Tibial nerve (tissue), 4 donors: ENCODE results near the gene COX4I1.

Source experiments
- EP300 ChIP-seq, 2 donors: sonication (generic); formaldehyde crosslinking; IDR thresholded peaks; one replicate each; pipeline ENCODE4 v1.6.1; 2017; ENCODE audit warnings: antibody characterized with exemption in 2 of 2, mild to moderate bottlenecking in 1 of 2
- POLR2A ChIP-seq, 2 donors: fragments of 450-650 bp; IDR thresholded peaks; one replicate each; pipeline ENCODE4 v1.6.1; 2017; ENCODE audit warnings: antibody characterized with exemption in 2 of 2, mild to moderate bottlenecking in 2 of 2, moderate library complexity in 2 of 2
- TF ChIP-seq, protein P1 (sequence below), 5 experiments: fragments of 200-600 bp in 3 of 5; fragments of 450-650 bp in 2 of 5; sonication (generic) in 3 of 5; IDR thresholded peaks; one replicate each; pipeline ENCODE4 v1.5.1; 2016 to 2019; ENCODE audit warnings: antibody characterized with exemption in 5 of 5, mild to moderate bottlenecking in 3 of 5, moderate library complexity in 2 of 5

DNA sequence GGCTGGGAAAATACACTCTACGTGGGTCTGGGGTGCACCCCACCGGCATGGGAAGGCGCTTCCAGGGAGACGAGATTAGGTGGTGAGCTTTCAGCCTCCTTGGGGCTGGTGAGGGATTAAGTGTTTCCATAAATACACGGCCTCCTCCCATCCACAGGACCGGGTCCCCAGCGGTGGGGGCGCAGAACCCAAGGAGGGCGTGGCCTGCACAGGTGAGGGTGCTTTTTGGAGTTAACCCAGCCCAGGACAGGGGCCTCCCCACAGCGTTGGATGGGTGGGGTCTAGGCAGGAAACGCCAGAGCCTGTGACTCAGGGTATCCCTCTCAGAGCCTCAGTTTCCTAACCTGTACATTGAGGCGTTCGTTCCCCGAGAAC lies 49.7 kb upstream of the COX4I1 start:
- TF ChIP-seq, protein P1, sequence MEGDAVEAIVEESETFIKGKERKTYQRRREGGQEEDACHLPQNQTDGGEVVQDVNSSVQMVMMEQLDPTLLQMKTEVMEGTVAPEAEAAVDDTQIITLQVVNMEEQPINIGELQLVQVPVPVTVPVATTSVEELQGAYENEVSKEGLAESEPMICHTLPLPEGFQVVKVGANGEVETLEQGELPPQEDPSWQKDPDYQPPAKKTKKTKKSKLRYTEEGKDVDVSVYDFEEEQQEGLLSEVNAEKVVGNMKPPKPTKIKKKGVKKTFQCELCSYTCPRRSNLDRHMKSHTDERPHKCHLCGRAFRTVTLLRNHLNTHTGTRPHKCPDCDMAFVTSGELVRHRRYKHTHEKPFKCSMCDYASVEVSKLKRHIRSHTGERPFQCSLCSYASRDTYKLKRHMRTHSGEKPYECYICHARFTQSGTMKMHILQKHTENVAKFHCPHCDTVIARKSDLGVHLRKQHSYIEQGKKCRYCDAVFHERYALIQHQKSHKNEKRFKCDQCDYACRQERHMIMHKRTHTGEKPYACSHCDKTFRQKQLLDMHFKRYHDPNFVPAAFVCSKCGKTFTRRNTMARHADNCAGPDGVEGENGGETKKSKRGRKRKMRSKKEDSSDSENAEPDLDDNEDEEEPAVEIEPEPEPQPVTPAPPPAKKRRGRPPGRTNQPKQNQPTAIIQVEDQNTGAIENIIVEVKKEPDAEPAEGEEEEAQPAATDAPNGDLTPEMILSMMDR (IDR thresholded peaks at IDR 0.05): no peak
- TF ChIP-seq POLR2A (IDR thresholded peaks at IDR 0.05): no peak
- TF ChIP-seq EP300 (IDR thresholded peaks at IDR 0.05): no peak
